Esophagus squamous epithelium (tissue), 5 donors: ENCODE data around the gene KATNIP. TPM values are rescaled to one million over a fixed set of nuclear protein-coding genes. Genes with fewer than 3 reads are reported as not detected.

Experiments
- DNase-seq: peaks from one replicate; lab custom pipeline; 2025; lab: John Stamatoyannopoulos, UW
- H3K27ac ChIP-seq, 4 donors: fragments of 200-600 bp; sonication (generic); one replicate each; pipeline ENCODE4 v1.5.1; 2016 to 2019; ENCODE audit warnings: mild to moderate bottlenecking in 1 of 4
- H3K27me3 ChIP-seq, 4 donors: fragments of 200-600 bp; sonication (generic); 1 replicate in 3 of 4; 2 replicates in 1 of 4; pipeline versions ENCODE4 v1.5.1 to v1.6.0; 2017 to 2021; ENCODE audit warnings: antibody characterized with exemption in 1 of 4
- H3K36me3 ChIP-seq, 3 donors: fragments of 200-600 bp; sonication (generic); one replicate each; pipeline ENCODE4 v1.5.1; 2016 to 2019
- H3K4me1 ChIP-seq, 3 donors: fragments of 200-600 bp; sonication (generic); one replicate each; pipeline ENCODE4 v1.5.1; 2017 to 2019
- H3K4me3 ChIP-seq, 4 donors: fragments of 200-600 bp; sonication (generic); 1 replicate in 3 of 4; 2 replicates in 1 of 4; pipeline ENCODE4 v1.5.1; 2016 to 2019; ENCODE audit warnings: mild to moderate bottlenecking in 2 of 4, moderate library complexity in 1 of 4
- H3K9me3 ChIP-seq, 3 donors: fragments of 200-600 bp; sonication (generic); one replicate each; pipeline ENCODE4 v1.5.1; 2016 to 2019
- POLR2A ChIP-seq, 4 donors: fragments of 450-650 bp; IDR thresholded peaks; one replicate each; pipeline ENCODE4 v1.6.1; 2017; ENCODE audit warnings: antibody characterized with exemption in 4 of 4, mild to moderate bottlenecking in 4 of 4, moderate library complexity in 3 of 4
- WGBS, 2 donors: methylation state at CpG; one replicate each; pipeline ENCODE4 v1.1.5; 2018; 5-methylcytosine and 5-hydroxymethylcytosine counted together
- intact Hi-C: fragments of 100-400 bp; cut with DNase I; formaldehyde crosslinking; loops from one replicate; pipeline ENCODE4 v1.15.0; 2022
- total RNA-seq, 4 donors: library from RNA; depleted of rRNA; stranded (reverse); fragments of >200 nt; gene quantifications; one replicate each; pipeline ENCODE4 v1.1.0, GENCODE V29; 2016
- TF ChIP-seq, protein P1 (sequence below), 6 experiments: fragments of 450-650 bp in 4 of 6; fragments of 200-600 bp in 2 of 6; sonication (generic) in 2 of 6; IDR thresholded peaks; one replicate each; pipeline ENCODE4 v1.5.1; 2016 to 2019; ENCODE audit warnings: antibody characterized with exemption in 6 of 6, mild to moderate bottlenecking in 4 of 6, moderate library complexity in 4 of 6
- donor health status: DM: yes; HTN: yes; CAD: no.

Gene KATNIP
- total RNA-seq, 4 donors from 2014 or later: 17.5 to 32.2 (median 25.5) TPM

DNA sequence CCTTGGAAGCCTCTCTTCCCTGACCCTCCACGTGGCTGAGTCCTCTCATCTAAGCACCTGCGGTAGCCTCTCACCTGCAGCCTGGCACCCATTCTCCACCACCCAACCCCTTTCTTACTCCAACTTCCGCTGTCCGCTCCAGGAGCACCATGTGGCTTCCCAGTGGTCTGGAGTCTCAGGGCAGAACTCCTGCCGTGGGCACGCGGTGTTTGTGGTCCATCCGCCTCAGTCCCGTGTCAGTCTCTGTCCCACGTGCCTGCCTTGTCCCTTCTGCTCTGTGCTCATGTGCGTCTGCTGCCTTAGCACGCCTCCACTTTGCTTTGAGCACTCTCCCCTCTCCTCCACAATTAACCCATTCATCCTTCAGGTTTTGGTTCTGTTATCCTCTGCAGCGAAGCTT, 49.7 kb downstream of the KATNIP start:
- TF ChIP-seq POLR2A (IDR thresholded peaks at IDR 0.05): no peak
- TF ChIP-seq, protein P1, sequence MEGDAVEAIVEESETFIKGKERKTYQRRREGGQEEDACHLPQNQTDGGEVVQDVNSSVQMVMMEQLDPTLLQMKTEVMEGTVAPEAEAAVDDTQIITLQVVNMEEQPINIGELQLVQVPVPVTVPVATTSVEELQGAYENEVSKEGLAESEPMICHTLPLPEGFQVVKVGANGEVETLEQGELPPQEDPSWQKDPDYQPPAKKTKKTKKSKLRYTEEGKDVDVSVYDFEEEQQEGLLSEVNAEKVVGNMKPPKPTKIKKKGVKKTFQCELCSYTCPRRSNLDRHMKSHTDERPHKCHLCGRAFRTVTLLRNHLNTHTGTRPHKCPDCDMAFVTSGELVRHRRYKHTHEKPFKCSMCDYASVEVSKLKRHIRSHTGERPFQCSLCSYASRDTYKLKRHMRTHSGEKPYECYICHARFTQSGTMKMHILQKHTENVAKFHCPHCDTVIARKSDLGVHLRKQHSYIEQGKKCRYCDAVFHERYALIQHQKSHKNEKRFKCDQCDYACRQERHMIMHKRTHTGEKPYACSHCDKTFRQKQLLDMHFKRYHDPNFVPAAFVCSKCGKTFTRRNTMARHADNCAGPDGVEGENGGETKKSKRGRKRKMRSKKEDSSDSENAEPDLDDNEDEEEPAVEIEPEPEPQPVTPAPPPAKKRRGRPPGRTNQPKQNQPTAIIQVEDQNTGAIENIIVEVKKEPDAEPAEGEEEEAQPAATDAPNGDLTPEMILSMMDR (IDR thresholded peaks at IDR 0.05): no peak
- no peak for DNase-seq
- Histone ChIP-seq H3K4me3 (no peak overlapping the region), H3K36me3 (peaks cover 0 to 21% (median 0%) of the 10 kb centered on the region in 3 donors), H3K27ac (no peak overlapping the region), H3K9me3 (no peaks in the 10 kb centered on the region), H3K27me3 (no peaks in the 10 kb centered on the region), H3K4me1 (no peaks in the 10 kb centered on the region)
- intact Hi-C loops: no loop called here
- WGBS, 2 donors: 84% methylated on average over 13 of the region's 13 CpGs

Other genes with a start within 250 kb of the KATNIP start
- 10 to 100 TPM; 84.9 to 97.9 (median 89.8) TPM for gene IL4R, start 236.2 kb upstream of the KATNIP start, total RNA-seq
- 1 to 10 TPM in 1 of 4 donors, under 1 TPM in 3; 0.23 to 1.2 (median 0.39) TPM for gene IL21R, start 148.0 kb upstream of the KATNIP start, total RNA-seq
- gene GTF3C1, start 231 bp upstream of the KATNIP start, total RNA-seq: 100 to 1,000 TPM in 1 of 4 donors, 10 to 100 TPM in 3; 76.5 to 171 (median 84.9) TPM